BE2C (cell line): ENCODE measurements around the gene SIAH1.
"Not testable (repeated sequence)": the region's sequence is repeated elsewhere in the genome, so short reads cannot be mapped to it uniquely, and the experiment has no call there.

Experiments
- DNase-seq: peaks from one replicate; pipeline ENCODE4 v3.0.0-alpha.2; 2020
- H3K27me3 ChIP-seq: fragments of 250-450 bp; sonication (Bioruptor Pico); 2 replicates; pipeline ENCODE4 v1.5.1; 2020; ENCODE audit warnings: mild to moderate bottlenecking
- H3K36me3 ChIP-seq: fragments of 250-450 bp; sonication (Bioruptor Pico); 2 replicates; pipeline ENCODE4 v1.5.1; 2020; ENCODE audit warnings: mild to moderate bottlenecking
- H3K4me1 ChIP-seq: fragments of 250-450 bp; sonication (Bioruptor Pico); 2 replicates; pipeline ENCODE4 v1.5.1; 2020
- H3K4me3 ChIP-seq: 2 replicates; pipeline ENCODE4 v1.5.1; 2011; ENCODE audit warnings: low read depth, low read length
- H3K9me3 ChIP-seq: fragments of 250-450 bp; sonication (Bioruptor Pico); 2 replicates; pipeline ENCODE4 v1.5.1; 2020
- CTCF ChIP-seq: IDR thresholded peaks from 2 replicates; pipeline ENCODE4 v1.5.1; 2012; ENCODE audit warnings: mild to moderate bottlenecking, low read depth, low read length

The SIAH1 gene

GRCh38 chr16:48430890-48431289, 45.7 kb upstream of the SIAH1 start:
- Histone ChIP-seq H3K9me3 (no peaks in the 10 kb centered on the region), H3K4me1 (no peaks in the 10 kb centered on the region), H3K27me3 (no peaks in the 10 kb centered on the region), H3K4me3 (no peak overlapping the region), H3K36me3 (no peaks in the 10 kb centered on the region)
- no peak for TF ChIP-seq CTCF
- DNase-seq: no peak

GRCh38 chr16:48426244-48427141, 41.3 kb upstream of the SIAH1 start:
- Histone ChIP-seq H3K4me1 (no peaks in the 10 kb centered on the region; the same call in 1 of the 2 replicates), H3K36me3 (no peaks in the 10 kb centered on the region), H3K9me3 (no peaks in the 10 kb centered on the region), H3K4me3 (no peak overlapping the region), H3K27me3 (no peaks in the 10 kb centered on the region)
- TF ChIP-seq CTCF: no peak
- no peak for DNase-seq

- Histone ChIP-seq H3K36me3 (no peaks in the 10 kb centered on the region), H3K27me3 (no peaks in the 10 kb centered on the region), H3K4me3 (no peak overlapping the region), H3K9me3 (no peaks in the 10 kb centered on the region), H3K4me1 (no peaks in the 10 kb centered on the region; the same call in 1 of the 2 replicates)
- no peak for TF ChIP-seq CTCF
- no peak for DNase-seq
Measured at GRCh38 chr16:48422537-48422936, 37.3 kb upstream of the SIAH1 start.

GRCh38 chr16:48421741-48422140, 36.5 kb upstream of the SIAH1 start:
- no peaks in the 10 kb centered on the region for H3K27me3 ChIP-seq
- no peaks in the 10 kb centered on the region for H3K36me3 ChIP-seq
- no peaks in the 10 kb centered on the region; the same call in 1 of the 2 replicates for H3K4me1 ChIP-seq
- TF ChIP-seq CTCF: no peak
- no peaks in the 10 kb centered on the region for H3K9me3 ChIP-seq
- DNase-seq: no peak
- no peak overlapping the region for H3K4me3 ChIP-seq

- TF ChIP-seq CTCF: no peak
- Histone ChIP-seq H3K36me3 (no peaks in the 10 kb centered on the region), H3K4me3 (no peak overlapping the region), H3K27me3 (no peaks in the 10 kb centered on the region), H3K4me1 (no peaks in the 10 kb centered on the region; the same call in 1 of the 2 replicates), H3K9me3 (no peaks in the 10 kb centered on the region)
- DNase-seq: no peak
Measured at GRCh38 chr16:48420437-48420836, 35.2 kb upstream of the SIAH1 start.

GRCh38 chr16:48416617-48417016, 31.4 kb upstream of the SIAH1 start:
- not testable (repeated sequence) for H3K36me3 ChIP-seq, H3K27me3 ChIP-seq, H3K4me3 ChIP-seq, H3K9me3 ChIP-seq, H3K4me1 ChIP-seq, DNase-seq
